NCI-H146 (cell line): ENCODE data around the gene SLC45A1.
"Not testable (repeated sequence)": the region's sequence is repeated elsewhere in the genome, so short reads cannot be mapped to it uniquely, and the experiment has no call there.

Experiments used
- DNase-seq: peaks from one replicate; lab custom pipeline; 2025; lab: John Stamatoyannopoulos, UW

Gene SLC45A1

GRCh38 chr1:8367571-8368194 lies 49.8 kb downstream of the SLC45A1 start:
- no peak for DNase-seq

GRCh38 chr1:8368956-8369639 lies 51.2 kb downstream of the SLC45A1 start:
- DNase-seq = no peak

GRCh38 chr1:8370046-8370881 lies 52.4 kb downstream of the SLC45A1 start:
- peak; percentile 69 for DNase-seq

GRCh38 chr1:8370905-8371315 lies 53.0 kb downstream of the SLC45A1 start:
- no peak for DNase-seq

GRCh38 chr1:8371372-8371991 lies 53.6 kb downstream of the SLC45A1 start:
- DNase-seq = no peak

- no peak for DNase-seq
Observed at GRCh38 chr1:8373125-8373524, 55.2 kb downstream of the SLC45A1 start.

GRCh38 chr1:8373581-8374241 lies 55.8 kb downstream of the SLC45A1 start:
- DNase-seq = no peak

GRCh38 chr1:8374356-8374755 lies 56.4 kb downstream of the SLC45A1 start:
- no peak for DNase-seq

GRCh38 chr1:8374812-8375211 lies 56.9 kb downstream of the SLC45A1 start:
- no peak for DNase-seq

- DNase-seq = no peak
Observed at GRCh38 chr1:8376358-8376840, 58.5 kb downstream of the SLC45A1 start.

GRCh38 chr1:8377271-8377981 lies 59.5 kb downstream of the SLC45A1 start:
- no peak for DNase-seq

GRCh38 chr1:8378178-8378577 lies 60.3 kb downstream of the SLC45A1 start:
- no peak for DNase-seq

GRCh38 chr1:8378981-8379470 lies 61.1 kb downstream of the SLC45A1 start:
- DNase-seq = no peak

- DNase-seq = no peak
Observed at GRCh38 chr1:8379513-8380186, 61.7 kb downstream of the SLC45A1 start.

GRCh38 chr1:8380310-8380709 lies 62.4 kb downstream of the SLC45A1 start:
- DNase-seq = not testable (repeated sequence)

GRCh38 chr1:8381618-8382017 lies 63.7 kb downstream of the SLC45A1 start:
- DNase-seq = no peak

GRCh38 chr1:8382051-8382505 lies 64.2 kb downstream of the SLC45A1 start:
- DNase-seq = no peak

- DNase-seq = no peak
Observed at GRCh38 chr1:8382608-8383505, 64.9 kb downstream of the SLC45A1 start.

GRCh38 chr1:8384088-8384487 lies 66.2 kb downstream of the SLC45A1 start:
- no peak for DNase-seq
